Neural crest cell (in vitro differentiated cells): ENCODE measurements around the gene NEB. TPM values are rescaled to one million over a fixed set of nuclear protein-coding genes. Genes with fewer than 3 reads are reported as not detected.

Experiments
- DNase-seq: peaks from one replicate; pipeline ENCODE4 v3.0.0; 2021; ENCODE audit warnings: low read depth, mixed read lengths, low spot score
- H3K27ac Mint-ChIP-seq: one replicate; pipeline ENCODE4 v1.8.0; 2021; ENCODE audit warnings: mild to moderate bottlenecking, mixed read lengths; ENCODE audit not compliant: unreplicated experiment
- H3K27me3 Mint-ChIP-seq: 2 replicates; pipeline ENCODE4 v1.8.0; 2021; ENCODE audit warnings: low read depth, mild to moderate bottlenecking, mixed read lengths
- H3K36me3 Mint-ChIP-seq: 2 replicates; pipeline ENCODE4 v1.8.0; 2021; ENCODE audit warnings: low read depth, mild to moderate bottlenecking, mixed read lengths
- H3K4me1 Mint-ChIP-seq: 2 replicates; pipeline ENCODE4 v1.8.0; 2021; ENCODE audit warnings: mixed read lengths
- H3K4me3 Mint-ChIP-seq: one replicate; pipeline ENCODE4 v1.8.0; 2021; ENCODE audit warnings: mild to moderate bottlenecking, mixed read lengths
- H3K9me3 Mint-ChIP-seq: 2 replicates; pipeline ENCODE4 v1.8.0; 2021; ENCODE audit warnings: mixed read lengths
- total RNA-seq: library from RNA; stranded (reverse); gene quantifications from 2 replicates; pipeline ENCODE4 v1.2.1, GENCODE V29; 2021
- TF ChIP-seq, protein P1 (sequence below): fragments of 200-600 bp; sonication (generic); conservative IDR thresholded peaks from 2 replicates; pipeline ENCODE4 v1.5.0; 2021; ENCODE audit warnings: antibody characterized with exemption, mild to moderate bottlenecking

The NEB gene
- total RNA-seq, 1 donor from 2014 or later: 0.77 TPM

DNA sequence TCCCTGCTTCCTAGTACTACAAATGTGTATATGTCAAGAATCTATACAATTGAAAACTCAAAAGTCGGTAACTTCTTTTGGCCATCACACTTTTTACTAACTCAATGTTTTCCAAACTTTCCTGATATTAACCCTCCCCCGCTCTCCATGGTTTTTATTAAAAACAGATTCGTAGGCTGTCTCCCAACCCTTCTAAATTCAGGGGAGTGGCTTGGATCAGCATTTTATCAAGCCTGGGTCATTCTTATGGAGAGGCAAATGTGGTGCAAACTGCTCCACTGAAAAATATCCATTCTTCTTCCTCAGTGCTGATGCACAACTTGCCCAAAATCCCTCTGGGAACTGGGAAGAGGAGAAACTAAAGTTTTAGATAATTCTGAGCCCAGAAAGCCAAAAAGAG, 190.4 kb downstream of the NEB start:
- Mint-ChIP-seq H3K36me3 (no peaks in the 10 kb centered on the region), H3K4me3 (no peak overlapping the region), H3K27me3 (no peaks in the 10 kb centered on the region), H3K9me3 (no peaks in the 10 kb centered on the region), H3K27ac (no peak overlapping the region), H3K4me1 (peaks cover 5% of the 10 kb centered on the region)
- DNase-seq: no peak
- TF ChIP-seq, protein P1, sequence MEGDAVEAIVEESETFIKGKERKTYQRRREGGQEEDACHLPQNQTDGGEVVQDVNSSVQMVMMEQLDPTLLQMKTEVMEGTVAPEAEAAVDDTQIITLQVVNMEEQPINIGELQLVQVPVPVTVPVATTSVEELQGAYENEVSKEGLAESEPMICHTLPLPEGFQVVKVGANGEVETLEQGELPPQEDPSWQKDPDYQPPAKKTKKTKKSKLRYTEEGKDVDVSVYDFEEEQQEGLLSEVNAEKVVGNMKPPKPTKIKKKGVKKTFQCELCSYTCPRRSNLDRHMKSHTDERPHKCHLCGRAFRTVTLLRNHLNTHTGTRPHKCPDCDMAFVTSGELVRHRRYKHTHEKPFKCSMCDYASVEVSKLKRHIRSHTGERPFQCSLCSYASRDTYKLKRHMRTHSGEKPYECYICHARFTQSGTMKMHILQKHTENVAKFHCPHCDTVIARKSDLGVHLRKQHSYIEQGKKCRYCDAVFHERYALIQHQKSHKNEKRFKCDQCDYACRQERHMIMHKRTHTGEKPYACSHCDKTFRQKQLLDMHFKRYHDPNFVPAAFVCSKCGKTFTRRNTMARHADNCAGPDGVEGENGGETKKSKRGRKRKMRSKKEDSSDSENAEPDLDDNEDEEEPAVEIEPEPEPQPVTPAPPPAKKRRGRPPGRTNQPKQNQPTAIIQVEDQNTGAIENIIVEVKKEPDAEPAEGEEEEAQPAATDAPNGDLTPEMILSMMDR: no peak

DNA sequence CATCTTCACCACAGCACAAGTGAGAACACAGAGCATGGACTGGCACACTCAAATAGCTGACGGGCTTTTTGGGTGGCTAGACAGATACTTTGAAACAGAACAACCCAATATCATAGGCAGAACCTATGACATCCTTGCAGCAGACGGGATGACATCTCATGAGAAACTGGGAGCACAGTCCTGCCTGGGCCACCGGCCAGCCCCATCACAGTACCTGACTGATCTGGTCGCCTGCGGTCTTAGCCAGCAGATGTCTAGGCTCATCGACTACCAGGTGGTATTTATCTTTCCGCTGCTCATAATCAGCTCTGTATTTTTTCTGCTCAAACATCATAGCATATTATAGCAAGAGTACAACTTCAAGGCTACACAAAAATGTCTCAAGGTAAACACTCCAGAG, 200.3 kb downstream of the NEB start:
- H3K9me3 Mint-ChIP-seq: no peaks in the 10 kb centered on the region
- no peaks in the 10 kb centered on the region for H3K4me1 Mint-ChIP-seq
- H3K36me3 Mint-ChIP-seq: no peaks in the 10 kb centered on the region
- no peak overlapping the region for H3K4me3 Mint-ChIP-seq
- H3K27ac Mint-ChIP-seq: no peak overlapping the region
- no peak for DNase-seq
- H3K27me3 Mint-ChIP-seq: no peaks in the 10 kb centered on the region
- TF ChIP-seq, protein P1: no peak

DNA sequence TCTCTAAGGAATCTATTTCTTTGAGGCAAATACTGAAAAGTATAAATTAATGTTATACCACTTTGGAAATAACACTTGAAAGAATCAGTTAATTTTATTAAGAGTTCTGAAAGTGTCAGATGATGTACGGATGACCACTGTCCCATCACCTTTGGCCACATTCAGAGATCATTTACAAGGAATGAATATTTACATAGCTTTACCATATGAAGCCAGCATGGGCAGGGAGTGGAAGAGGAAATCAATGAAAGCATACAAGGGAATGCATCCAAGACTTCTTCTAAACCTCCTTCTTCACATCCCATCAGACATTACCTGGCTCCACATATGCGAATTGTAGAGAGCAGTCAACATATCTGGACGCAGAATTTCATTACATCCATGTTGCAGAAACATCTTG, 201.1 kb downstream of the NEB start:
- DNase-seq: no peak
- Mint-ChIP-seq H3K4me3 (no peak overlapping the region), H3K27ac (no peak overlapping the region)

DNA sequence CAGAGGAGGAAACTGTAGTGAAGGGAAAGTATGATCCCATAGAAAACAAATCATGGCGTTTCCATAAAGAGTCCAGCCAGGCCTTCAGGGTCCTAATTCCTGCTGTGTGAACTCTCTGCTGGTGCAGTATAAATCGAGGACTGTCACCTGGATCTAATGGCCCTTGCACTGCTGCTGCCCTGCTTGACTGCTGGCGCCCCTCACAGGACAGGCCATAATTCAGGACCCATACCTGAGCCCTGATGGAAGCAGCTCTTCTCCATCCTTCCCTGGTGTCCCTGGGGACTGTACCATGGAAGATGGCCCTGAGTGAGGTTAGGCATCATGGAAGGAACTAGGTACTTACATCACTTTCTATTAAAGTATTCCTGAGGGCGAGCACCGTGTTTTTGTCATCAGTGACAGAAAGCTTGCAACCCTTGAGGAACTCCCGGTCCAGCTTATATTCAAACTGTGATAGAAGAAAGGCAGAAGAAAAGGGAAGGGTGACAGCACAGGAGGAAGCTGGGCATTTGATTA, 207.6 kb downstream of the NEB start:
- no peaks in the 10 kb centered on the region for H3K36me3 Mint-ChIP-seq
- H3K9me3 Mint-ChIP-seq: no peaks in the 10 kb centered on the region
- TF ChIP-seq, protein P1: no peak
- peak overlapping the region; percentile 19 for H3K27ac Mint-ChIP-seq
- DNase-seq: no peak
- H3K4me1 Mint-ChIP-seq: no peaks in the 10 kb centered on the region
- H3K4me3 Mint-ChIP-seq: no peak overlapping the region
- no peaks in the 10 kb centered on the region for H3K27me3 Mint-ChIP-seq

More for the DNA sequence above, 201.1 kb downstream of the NEB start:
- TF ChIP-seq, protein P1: no peak
- Mint-ChIP-seq H3K36me3 (no peaks in the 10 kb centered on the region), H3K4me1 (no peaks in the 10 kb centered on the region), H3K27me3 (no peaks in the 10 kb centered on the region), H3K9me3 (no peaks in the 10 kb centered on the region)

DNA sequence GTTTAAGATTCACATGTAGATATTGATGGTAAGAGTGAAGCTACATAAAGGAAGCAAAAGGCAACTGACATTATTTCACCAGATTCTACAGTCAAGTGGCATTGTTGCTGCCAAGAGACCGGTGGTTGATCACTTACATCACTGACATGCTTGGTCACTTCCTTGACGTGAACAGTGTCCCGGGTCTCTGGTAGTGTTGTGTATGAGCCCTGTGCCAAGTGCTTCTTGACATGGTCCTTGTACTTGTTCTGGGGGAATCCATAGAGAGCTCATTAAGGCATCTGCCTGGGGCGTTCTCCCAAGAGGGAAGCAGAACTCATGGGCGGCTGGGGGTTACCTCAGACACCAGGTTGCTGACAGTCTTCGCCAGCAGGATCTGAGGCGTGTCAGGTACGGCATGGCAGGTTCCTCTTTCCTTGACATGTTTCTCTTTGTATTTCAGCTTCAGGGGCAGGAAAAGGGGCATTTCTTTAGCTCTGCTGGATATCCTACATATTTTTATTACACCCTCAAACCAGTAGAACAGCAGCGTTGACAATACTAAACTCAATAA, 208.4 kb downstream of the NEB start:
- no peak for DNase-seq
- Mint-ChIP-seq H3K36me3 (no peaks in the 10 kb centered on the region), H3K9me3 (no peaks in the 10 kb centered on the region), H3K4me3 (no peak overlapping the region), H3K27me3 (no peaks in the 10 kb centered on the region), H3K27ac (no peak overlapping the region), H3K4me1 (peaks cover 6% of the 10 kb centered on the region)
- TF ChIP-seq, protein P1: no peak
